Sigmoid colon (tissue), 7 donors: ENCODE results near the gene USP32. TPM values are rescaled to one million over a fixed set of nuclear protein-coding genes. Genes with fewer than 3 reads are reported as not detected.

Experiments used
- DNase-seq: peaks from one replicate; pipeline ENCODE4 v3.0.0-alpha.2; 2019
- H3K27ac ChIP-seq, 4 donors: fragments of 200-600 bp; sonication (generic); one replicate each; pipeline ENCODE4 v1.5.1; 2016 to 2019; ENCODE audit warnings: mild to moderate bottlenecking in 1 of 4
- H3K27me3 ChIP-seq, 3 donors: fragments of 200-600 bp; sonication (generic); one replicate each; pipeline ENCODE4 v1.5.1; 2019; ENCODE audit warnings: mild to moderate bottlenecking in 1 of 3
- H3K36me3 ChIP-seq, 4 donors: fragments of 200-600 bp; sonication (generic); one replicate each; pipeline ENCODE4 v1.5.1; 2016 to 2019
- H3K4me1 ChIP-seq, 4 donors: fragments of 200-600 bp; sonication (generic); one replicate each; pipeline ENCODE4 v1.5.1; 2017 to 2019
- H3K4me3 ChIP-seq, 4 donors: fragments of 200-600 bp; sonication (generic); one replicate each; pipeline ENCODE4 v1.5.1; 2017 to 2019; ENCODE audit warnings: mild to moderate bottlenecking in 2 of 4, moderate library complexity in 1 of 4
- H3K9me3 ChIP-seq, 4 donors: fragments of 200-600 bp in 3 of 4; sonication (generic) in 3 of 4; one replicate each; pipeline versions ENCODE4 v1.5.1 to v1.6.1; 2013 to 2019
- CTCF ChIP-seq, 4 experiments: fragments of 450-650 bp in 3 of 4; fragments of 200-600 bp in 1 of 4; IDR thresholded peaks; one replicate each; pipeline ENCODE4 v1.5.1; 2016 to 2019; ENCODE audit warnings: antibody characterized with exemption in 4 of 4, mild to moderate bottlenecking in 3 of 4, moderate library complexity in 2 of 4
- EP300 ChIP-seq, 4 donors: sonication (generic); formaldehyde crosslinking; IDR thresholded peaks; one replicate each; pipeline ENCODE4 v1.6.1; 2017; ENCODE audit warnings: antibody characterized with exemption in 4 of 4
- POLR2A ChIP-seq, 2 donors: fragments of 450-650 bp; IDR thresholded peaks; one replicate each; pipeline ENCODE4 v1.6.1; 2016; ENCODE audit warnings: antibody characterized with exemption in 2 of 2, mild to moderate bottlenecking in 2 of 2, moderate library complexity in 2 of 2
- POLR2AphosphoS5 ChIP-seq, 4 donors: sonication (generic); formaldehyde crosslinking; IDR thresholded peaks; one replicate each; pipeline ENCODE4 v1.6.1; 2017; ENCODE audit warnings: antibody characterized with exemption in 4 of 4
- WGBS, 2 donors: extraction: QIAGEN DNeasy Blood & Tissue Kit; methylation state at CpG; one replicate each; pipeline ENCODE4 v1.1.7; 2013; 5-methylcytosine and 5-hydroxymethylcytosine counted together
- intact Hi-C: fragments of 100-400 bp; cut with DNase I; formaldehyde crosslinking; loops from one replicate; pipeline ENCODE4 v1.15.1; 2023
- polyA plus RNA-seq, 3 donors: library from polyadenylated mRNA; stranded (reverse); fragments of 200-250 nt; gene quantifications; one replicate each; pipeline ENCODE4 v1.2.3, GENCODE V29; 2013
- total RNA-seq, 4 donors: library from RNA; depleted of rRNA; stranded (reverse); fragments of >200 nt; gene quantifications; one replicate each; pipeline ENCODE4 v1.1.0, GENCODE V29; 2016
- donor health status: healthy with polysubstance abuse.
- donor health status: Bipolar disorder and iron deficiency.
- donor health status: healthy.

USP32 gene
- total and polyA plus RNA-seq, 7 donors, result 10.6 to 50.9 (median 39.6) TPM

GRCh38 chr17:60269417-60269816 is 122.5 kb downstream of the USP32 start:
- no peak for TF ChIP-seq EP300 (IDR thresholded peaks at IDR 0.05)
- TF ChIP-seq CTCF (IDR thresholded peaks at IDR 0.05), result no peak
- TF ChIP-seq POLR2AphosphoS5 (IDR thresholded peaks at IDR 0.05), result no peak
- no peak for TF ChIP-seq POLR2A (IDR thresholded peaks at IDR 0.05)
- H3K9me3 ChIP-seq, result no peaks in the 10 kb centered on the region
- peaks cover 0 to 40% (median under 1%) of the 10 kb centered on the region in 4 donors for H3K36me3 ChIP-seq
- DNase-seq, result no peak
- no peak overlapping the region for H3K4me3 ChIP-seq
- no peak overlapping the region for H3K27ac ChIP-seq
- H3K27me3 ChIP-seq, result no peaks in the 10 kb centered on the region
- H3K4me1 ChIP-seq, result no peaks in the 10 kb centered on the region
- 71 to 84% methylated on average over 1 of the region's 1 CpG for WGBS, 2 donors
- intact Hi-C loops, result no loop called here

GRCh38 chr17:60260540-60260939 is 131.4 kb downstream of the USP32 start:
- intact Hi-C loops, result no loop called here
- Histone ChIP-seq H3K36me3 (peaks cover 0 to 38% (median 3%) of the 10 kb centered on the region in 4 donors), H3K27me3 (no peaks in the 10 kb centered on the region), H3K4me1 (no peaks in the 10 kb centered on the region), H3K9me3 (no peaks in the 10 kb centered on the region), H3K27ac (no peak overlapping the region), H3K4me3 (no peak overlapping the region)
- DNase-seq, result no peak
- no peak for TF ChIP-seq POLR2AphosphoS5 (IDR thresholded peaks at IDR 0.05)
- WGBS, 2 donors, result 96 to 98% methylated on average over 1 of the region's 1 CpG

- intact Hi-C loops, result no loop called here
- Histone ChIP-seq H3K4me1 (no peaks in the 10 kb centered on the region), H3K9me3 (no peaks in the 10 kb centered on the region), H3K4me3 (no peak overlapping the region), H3K27me3 (no peaks in the 10 kb centered on the region), H3K36me3 (peaks cover 0 to 30% (median 2%) of the 10 kb centered on the region in 4 donors), H3K27ac (no peak overlapping the region)
- DNase-seq, result no peak
- no peak for TF ChIP-seq CTCF (IDR thresholded peaks at IDR 0.05)
- TF ChIP-seq EP300 (IDR thresholded peaks at IDR 0.05), result no peak
- TF ChIP-seq POLR2AphosphoS5 (IDR thresholded peaks at IDR 0.05), result no peak
- no peak for TF ChIP-seq POLR2A (IDR thresholded peaks at IDR 0.05)
- WGBS, 2 donors, result 97 to 99% methylated on average over 3 of the region's 3 CpGs
Measured at GRCh38 chr17:60258313-60258712, 133.6 kb downstream of the USP32 start.

GRCh38 chr17:60256174-60256573 is 135.8 kb downstream of the USP32 start:
- intact Hi-C loops, result no loop called here
- no peak for DNase-seq
- TF ChIP-seq POLR2A (IDR thresholded peaks at IDR 0.05), result no peak
- TF ChIP-seq POLR2AphosphoS5 (IDR thresholded peaks at IDR 0.05), result no peak
- no peak for TF ChIP-seq EP300 (IDR thresholded peaks at IDR 0.05)
- TF ChIP-seq CTCF (IDR thresholded peaks at IDR 0.05), result no peak
- Histone ChIP-seq H3K27me3 (no peaks in the 10 kb centered on the region), H3K4me3 (no peak overlapping the region), H3K9me3 (no peaks in the 10 kb centered on the region), H3K36me3 (peaks cover 0 to 30% (median 2%) of the 10 kb centered on the region in 4 donors), H3K27ac (no peak overlapping the region), H3K4me1 (no peaks in the 10 kb centered on the region)

- H3K4me1 ChIP-seq, result no peaks in the 10 kb centered on the region
- H3K36me3 ChIP-seq, result peaks cover 0 to 45% (median 5%) of the 10 kb centered on the region in 4 donors
- H3K4me3 ChIP-seq, result no peak overlapping the region
- WGBS, 2 donors, result 92 to 93% methylated on average over 2 of the region's 2 CpGs
- TF ChIP-seq CTCF (IDR thresholded peaks at IDR 0.05), result no peak
- no peak for TF ChIP-seq POLR2AphosphoS5 (IDR thresholded peaks at IDR 0.05)
- TF ChIP-seq EP300 (IDR thresholded peaks at IDR 0.05), result no peak
- no peak for TF ChIP-seq POLR2A (IDR thresholded peaks at IDR 0.05)
- H3K9me3 ChIP-seq, result no peaks in the 10 kb centered on the region
- intact Hi-C loops, result no loop called here
- no peak for DNase-seq
- no peak overlapping the region for H3K27ac ChIP-seq
- no peaks in the 10 kb centered on the region for H3K27me3 ChIP-seq
Measured at GRCh38 chr17:60253048-60253447, 138.9 kb downstream of the USP32 start.
